T-cell (primary cell): ENCODE data around the gene LRRFIP1. TPM values are rescaled to one million over a fixed set of nuclear protein-coding genes. Genes with fewer than 3 reads are reported as not detected.
"Not testable (repeated sequence)": the region's sequence is repeated elsewhere in the genome, so short reads cannot be mapped to it uniquely, and the experiment has no call there.

Experiments used
- ATAC-seq, 4 experiments: fragments of 200-7000 bp in 3 of 4; fragments of 150-1000 bp in 1 of 4; cut with Tn5 transposase; replicated peaks in 1 of 4; 1 replicate in 3 of 4; 2 replicates in 1 of 4; pipeline ENCODE4 v1.10.0; 2021; ENCODE audit warnings: moderate library complexity in 3 of 4, mild to moderate bottlenecking in 2 of 4, moderate number of reproducible peaks in 1 of 4
- CTCF ChIA-PET, 2 donors: fragments of 300-600 bp; sonication (Branson Sonifier 250); formaldehyde crosslinking; loops; one replicate each; lab custom pipeline; 2022; ENCODE audit warnings: antibody characterized with exemption in 2 of 2; lab: Charles Lee
- POLR2A ChIA-PET, 2 donors: fragments of 300-600 bp; sonication (Branson Sonifier 250); formaldehyde crosslinking; loops; one replicate each; lab custom pipeline; 2022; ENCODE audit warnings: antibody characterized with exemption in 2 of 2; lab: Charles Lee
- DNase-seq, 35 experiments: peaks; one replicate each; pipeline versions ENCODE4 v3.0.0 to v3.0.0-alpha.2; 2013 to 2023
- H3K27ac ChIP-seq: one replicate; pipeline ENCODE4 v1.5.1; 2013; ENCODE audit warnings: low read length
- H3K27me3 ChIP-seq, 2 experiments: replicated peaks in 1 of 2; 1 replicate in 1 of 2; 2 replicates in 1 of 2; pipeline versions ENCODE4 v1.6.1 to v1.7.0; 2013; ENCODE audit warnings: low read length in 1 of 2, mixed read lengths in 1 of 2; ENCODE audit not compliant: control insufficient read depth in 2 of 2, insufficient read depth in 2 of 2; ENCODE audit errors: extremely low read depth in 1 of 2
- H3K36me3 ChIP-seq, 2 donors: 1 replicate in 1 of 2; 2 replicates in 1 of 2; pipeline versions ENCODE4 v1.6.1 to v1.7.0; 2013; ENCODE audit warnings: low read length in 1 of 2; ENCODE audit not compliant: control insufficient read depth in 2 of 2, insufficient read depth in 1 of 2; ENCODE audit errors: extremely low read depth in 1 of 2
- H3K4me1 ChIP-seq, 2 experiments: 1 replicate in 1 of 2; 2 replicates in 1 of 2; pipeline versions ENCODE4 v1.6.1 to v1.7.0; 2013; ENCODE audit warnings: low read length in 2 of 2, mixed read lengths in 1 of 2; ENCODE audit not compliant: insufficient read depth in 2 of 2, control insufficient read depth in 1 of 2; ENCODE audit errors: extremely low read depth in 1 of 2
- H3K4me3 ChIP-seq, 2 donors: 1 replicate in 1 of 2; 2 replicates in 1 of 2; pipeline versions ENCODE4 v1.5.1 to v1.7.0; 2013; ENCODE audit warnings: mild to moderate bottlenecking in 2 of 2, low read length in 1 of 2, moderate library complexity in 1 of 2; ENCODE audit not compliant: control insufficient read depth in 1 of 2; ENCODE audit errors: extremely low read depth in 1 of 2
- H3K9me3 ChIP-seq: 2 replicates; pipeline ENCODE4 v1.7.0; 2013
- H3K27ac Mint-ChIP-seq, 2 donors: one replicate each; pipeline ENCODE4 v1.8.0; 2020 to 2021; ENCODE audit warnings: mild to moderate bottlenecking in 2 of 2, mixed read lengths in 2 of 2
- H3K27me3 Mint-ChIP-seq, 2 donors: one replicate each; pipeline ENCODE4 v1.8.0; 2021 to 2022; ENCODE audit warnings: mixed read lengths in 2 of 2
- H3K36me3 Mint-ChIP-seq: one replicate; pipeline ENCODE4 v1.8.0; 2021; ENCODE audit warnings: mixed read lengths
- H3K4me1 Mint-ChIP-seq, 3 donors: one replicate each; pipeline ENCODE4 v1.8.0; 2020 to 2022; ENCODE audit warnings: mixed read lengths in 3 of 3, mild to moderate bottlenecking in 1 of 3
- H3K4me3 Mint-ChIP-seq, 3 donors: one replicate each; pipeline ENCODE4 v1.8.0; 2020 to 2022; ENCODE audit warnings: mild to moderate bottlenecking in 3 of 3, mixed read lengths in 3 of 3, moderate library complexity in 3 of 3
- H3K9me3 Mint-ChIP-seq, 3 donors: one replicate each; pipeline ENCODE4 v1.8.0; 2020 to 2022; ENCODE audit warnings: mixed read lengths in 3 of 3
- WGBS: methylation state at CpG from one replicate; pipeline ENCODE4 v1.1.5; 2013; ENCODE audit warnings: missing lambda C conversion rate; ENCODE audit not compliant: insufficient coverage; 5-methylcytosine and 5-hydroxymethylcytosine counted together
- total RNA-seq, 35 experiments: library from RNA in 6 of 35; stranded (reverse) in 6 of 35; fragments of 120-200 nt in 1 of 35; gene quantifications; one replicate each; pipeline versions ENCODE4 v1.2.1 to v1.2.4 and lab custom pipeline; 2013 to 2026

Gene LRRFIP1
- total RNA-seq, 5 donors from 2014 or later (not counting 1 experiment from before 2014, with no cell fraction given): 105 to 170 (median 128) TPM

GRCh38 chr2:237758185-237758584 lies 130.8 kb downstream of the LRRFIP1 start:
- Mint-ChIP-seq H3K9me3 (no peaks in the 10 kb centered on the region), H3K36me3 (peaks cover 61% of the 10 kb centered on the region), H3K27ac (no peak overlapping the region), H3K27me3 (no peaks in the 10 kb centered on the region), H3K4me1 (peaks cover 0 to 4% (median 0%) of the 10 kb centered on the region in 3 donors), H3K4me3 (no peak overlapping the region)
- Histone ChIP-seq H3K27ac (no peak overlapping the region), H3K9me3 (no peaks in the 10 kb centered on the region), H3K36me3 (peaks cover 10 to 96% of the 10 kb centered on the region in 2 donors), H3K4me1 (no peaks in the 10 kb centered on the region), H3K4me3 (no peak overlapping the region), H3K27me3 (no peaks in the 10 kb centered on the region)
- ATAC-seq (no peak), DNase-seq (no peak)
- 96% methylated on average over 4 of the region's 10 CpGs for WGBS
- CTCF ChIA-PET: no interaction called here
- POLR2A ChIA-PET: no interaction called here

DNA sequence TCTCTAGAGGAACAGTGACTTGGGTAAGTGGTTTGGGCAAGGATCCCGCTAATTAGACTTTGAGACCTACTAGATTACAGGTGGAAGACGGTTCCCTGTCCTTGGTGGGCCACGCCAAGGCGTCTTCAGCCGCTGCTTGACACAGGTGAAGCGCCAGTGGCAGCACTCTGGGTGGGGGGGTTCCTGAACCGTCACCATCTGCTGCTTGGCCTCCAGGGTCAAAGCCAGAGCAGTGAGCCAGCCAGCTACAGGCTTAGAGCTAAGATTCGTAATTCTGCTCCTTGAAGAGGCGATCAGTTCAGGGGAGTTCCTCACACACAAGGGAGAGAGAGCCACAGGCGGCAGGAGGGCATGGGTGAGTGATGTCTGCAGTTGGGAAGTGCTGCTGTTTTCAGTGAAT lies 131.8 kb downstream of the LRRFIP1 start:
- ChIA-PET CTCF (no interaction called here), POLR2A (no interaction called here)
- Mint-ChIP-seq H3K27ac (no peak overlapping the region), H3K36me3 (peaks cover 62% of the 10 kb centered on the region), H3K4me3 (no peak overlapping the region), H3K9me3 (no peaks in the 10 kb centered on the region), H3K4me1 (peaks cover 0 to 6% (median 0%) of the 10 kb centered on the region in 3 donors), H3K27me3 (no peaks in the 10 kb centered on the region)
- Histone ChIP-seq H3K27ac (no peak overlapping the region), H3K27me3 (no peaks in the 10 kb centered on the region), H3K9me3 (no peaks in the 10 kb centered on the region), H3K36me3 (peaks cover 7 to 93% of the 10 kb centered on the region in 2 donors), H3K4me1 (no peaks in the 10 kb centered on the region), H3K4me3 (no peak overlapping the region)
- WGBS: 100% methylated on average over 2 of the region's 10 CpGs
- DNase-seq (no peak), ATAC-seq (no peak)

DNA sequence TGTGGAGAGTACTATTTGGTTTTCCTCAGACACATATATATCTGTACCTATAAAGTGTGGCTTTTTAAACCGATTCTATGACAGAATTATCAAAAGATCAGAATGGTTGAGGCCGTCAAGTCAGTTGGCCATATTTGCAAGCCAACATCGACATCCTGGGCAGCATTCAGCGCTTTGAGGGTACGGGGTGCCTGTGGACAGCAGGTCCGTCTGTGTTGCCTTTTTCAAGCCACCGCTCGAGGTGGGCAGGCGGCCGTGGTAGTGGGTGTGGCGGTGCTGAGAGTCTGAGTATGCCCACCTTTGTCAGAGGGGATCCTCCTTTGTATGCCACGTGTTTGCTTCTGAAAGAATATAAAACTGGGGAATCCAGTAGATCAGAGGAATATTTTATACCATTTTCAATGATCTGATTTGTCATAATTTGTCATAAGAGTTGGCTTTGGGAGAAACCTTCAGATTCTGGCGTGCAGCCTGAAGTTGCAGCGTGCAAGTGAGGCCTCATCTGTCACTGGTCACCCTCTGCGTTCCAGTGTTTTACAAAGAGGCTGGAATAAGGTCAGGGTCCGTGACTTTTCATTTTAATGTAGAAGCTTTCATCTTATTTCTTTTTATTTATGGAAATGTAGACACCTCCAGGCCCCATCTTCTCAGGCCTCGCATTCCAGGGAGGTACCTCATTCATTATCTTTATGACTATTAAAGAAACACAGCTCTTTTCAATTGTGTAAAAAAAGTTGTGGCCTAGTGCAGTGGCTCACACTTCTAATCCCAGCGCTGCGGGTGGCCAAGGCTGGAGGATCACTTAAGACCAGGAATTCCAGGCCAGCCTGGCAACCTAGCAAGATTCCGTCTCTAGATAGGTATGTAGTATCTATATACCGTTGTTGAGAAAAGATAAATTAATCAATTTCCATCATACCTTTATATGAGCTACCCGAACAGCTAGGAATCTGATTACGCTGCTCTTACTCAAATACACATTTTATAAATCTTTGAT lies 133.4 kb downstream of the LRRFIP1 start:
- Histone ChIP-seq H3K36me3 (peaks cover 0 to 80% of the 10 kb centered on the region in 2 donors), H3K27me3 (no peaks in the 10 kb centered on the region), H3K4me1 (no peaks in the 10 kb centered on the region), H3K27ac (no peak overlapping the region), H3K4me3 (no peak overlapping the region), H3K9me3 (no peaks in the 10 kb centered on the region)
- Mint-ChIP-seq H3K27ac (no peak overlapping the region), H3K4me3 (no peak overlapping the region), H3K36me3 (peaks cover 60% of the 10 kb centered on the region), H3K27me3 (no peaks in the 10 kb centered on the region), H3K4me1 (peaks cover 0 to 6% (median 0%) of the 10 kb centered on the region in 3 donors), H3K9me3 (no peaks in the 10 kb centered on the region)
- CTCF ChIA-PET: no interaction called here
- POLR2A ChIA-PET: no interaction called here
- ATAC-seq: no peak
- WGBS: 93% methylated on average over 4 of the region's 23 CpGs
- DNase-seq: no peak

DNA sequence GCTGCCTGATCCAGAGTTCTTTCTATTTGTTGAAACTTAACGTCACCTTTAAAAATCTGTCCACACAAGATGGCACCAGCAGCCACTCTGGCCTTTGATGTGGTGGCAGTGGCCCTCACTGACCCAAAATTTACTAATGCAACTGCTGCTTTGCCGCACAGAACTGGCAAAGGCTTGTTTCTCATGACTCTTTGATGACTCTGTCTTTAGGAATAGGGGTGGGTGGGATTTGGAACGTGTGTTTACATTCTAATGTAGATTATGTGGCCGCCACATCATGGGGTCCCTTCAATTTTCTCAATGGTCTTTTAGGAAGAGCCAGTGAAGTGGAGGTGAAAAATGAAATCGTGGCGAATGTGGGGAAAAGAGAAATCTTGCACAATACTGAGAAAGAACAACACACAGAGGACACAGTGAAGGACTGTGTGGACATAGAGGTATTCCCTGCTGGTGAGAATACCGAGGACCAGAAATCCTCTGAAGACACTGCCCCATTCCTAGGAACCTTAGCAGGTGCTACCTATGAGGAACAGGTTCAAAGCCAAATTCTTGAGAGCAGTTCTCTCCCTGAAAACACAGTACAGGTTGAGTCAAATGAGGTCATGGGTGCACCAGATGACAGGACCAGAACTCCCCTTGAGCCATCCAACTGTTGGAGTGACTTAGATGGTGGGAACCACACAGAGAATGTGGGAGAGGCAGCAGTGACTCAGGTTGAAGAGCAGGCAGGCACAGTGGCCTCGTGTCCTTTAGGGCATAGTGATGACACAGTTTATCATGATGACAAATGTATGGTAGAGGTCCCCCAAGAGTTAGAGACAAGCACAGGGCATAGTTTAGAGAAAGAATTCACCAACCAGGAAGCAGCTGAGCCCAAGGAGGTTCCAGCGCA lies 135.2 kb downstream of the LRRFIP1 start:
- H3K4me1 ChIP-seq, H3K4me3 Mint-ChIP-seq, POLR2A ChIA-PET, H3K9me3 ChIP-seq, H3K27me3 Mint-ChIP-seq, H3K27ac ChIP-seq, CTCF ChIA-PET, ATAC-seq, DNase-seq, H3K4me3 ChIP-seq, H3K27me3 ChIP-seq, H3K4me1 Mint-ChIP-seq, H3K9me3 Mint-ChIP-seq: not testable (repeated sequence)
- Mint-ChIP-seq H3K36me3 (peaks cover 57% of the 10 kb centered on the region), H3K27ac (peak overlapping the region in 1 of 2 donors; percentile 29)
- WGBS: 100% methylated on average over 1 of the region's 9 CpGs
- peaks cover 0 to 75% of the 10 kb centered on the region in 2 donors for H3K36me3 ChIP-seq

- ChIA-PET POLR2A (no interaction called here), CTCF (no interaction called here)
- no peak for DNase-seq
- Mint-ChIP-seq H3K36me3 (peaks cover 52% of the 10 kb centered on the region), H3K9me3 (no peaks in the 10 kb centered on the region), H3K4me3 (no peak overlapping the region), H3K27ac (peak overlapping the region in 1 of 2 donors; percentile 24), H3K4me1 (peaks cover 0 to 6% (median 0%) of the 10 kb centered on the region in 3 donors), H3K27me3 (no peaks in the 10 kb centered on the region)
- Histone ChIP-seq H3K36me3 (peaks cover 0 to 71% of the 10 kb centered on the region in 2 donors), H3K27me3 (no peaks in the 10 kb centered on the region), H3K4me3 (no peak overlapping the region), H3K27ac (no peak overlapping the region), H3K9me3 (no peaks in the 10 kb centered on the region), H3K4me1 (no peaks in the 10 kb centered on the region)
- 92% methylated on average over 7 of the region's 10 CpGs for WGBS
- no peak for ATAC-seq
Measured at GRCh38 chr2:237763812-237764211, 136.4 kb downstream of the LRRFIP1 start.

GRCh38 chr2:237765122-237765521 lies 137.7 kb downstream of the LRRFIP1 start:
- not testable (repeated sequence) for H3K27ac Mint-ChIP-seq, H3K27ac ChIP-seq, H3K27me3 Mint-ChIP-seq, H3K4me3 ChIP-seq, DNase-seq, H3K4me1 ChIP-seq, H3K4me1 Mint-ChIP-seq, H3K9me3 Mint-ChIP-seq, H3K4me3 Mint-ChIP-seq, ATAC-seq, H3K27me3 ChIP-seq, H3K9me3 ChIP-seq
- POLR2A ChIA-PET: interaction anchor here in 1 of 2 donors (0.6 kb wide), 1 partner anchor 478 kb away, joined by 19 read pairs; no protein-coding TSS in a partner anchor
- no CpG with 5 or more reads among the region's 6 CpGs for WGBS
- CTCF ChIA-PET: interaction anchor here (0.6 to 0.7 kb wide), 4 partner anchors 33 to 693 kb away, joined by 3 to 8 read pairs (median 6); no protein-coding TSS in a partner anchor
- H3K36me3 ChIP-seq: peaks cover 0 to 69% of the 10 kb centered on the region in 2 donors
- H3K36me3 Mint-ChIP-seq: peaks cover 53% of the 10 kb centered on the region
